ENCODE data around the gene AGFG2. TPM values are rescaled to one million over a fixed set of nuclear protein-coding genes. Genes with fewer than 3 reads are reported as not detected.

Gene AGFG2
- total RNA-seq, 2 experiments from 2014 or later: 60.9 to 62.5 TPM

GRCh38 chr7:100584054-100584682 is 45.2 kb downstream of the AGFG2 start:
- no peaks in the 10 kb centered on the region for H3K9me3 Mint-ChIP-seq
- peaks cover 2% of the 10 kb centered on the region for H3K27me3 Mint-ChIP-seq
- CTCF ChIA-PET: interaction anchor here (0.5 to 4.6 kb wide), 14 partner anchors 13 to 141 kb away, joined by 3 to 38 read pairs (median 8); partner anchors contain the start of genes GIGYF1 and POP7
- H3K4me1 Mint-ChIP-seq (ENCODE audit: low read depth): peaks cover 20% of the 10 kb centered on the region
- peak overlapping the region; percentile 85 for H3K4me3 Mint-ChIP-seq
- H3K36me3 Mint-ChIP-seq: peaks cover 12% of the 10 kb centered on the region
- intact Hi-C loops (cut with micrococcal nuclease): no loop called here
- peak; percentile 28 for DNase-seq
- POLR2A ChIA-PET: interaction anchor here (0.6 to 4.1 kb wide), 11 partner anchors 14 to 155 kb away, joined by 3 to 31 read pairs (median 5); partner anchors contain the start of genes MOSPD3, POP7 and ZCWPW1
- peak overlapping the region; percentile 98 for H3K27ac Mint-ChIP-seq

GRCh38 chr7:100584683-100585510 is 45.9 kb downstream of the AGFG2 start:
- Mint-ChIP-seq H3K9me3 (no peaks in the 10 kb centered on the region), H3K27ac (peak overlapping the region; percentile 98), H3K4me1 (ENCODE audit: low read depth) (peaks cover 20% of the 10 kb centered on the region), H3K36me3 (peaks cover 9% of the 10 kb centered on the region), H3K4me3 (peak overlapping the region; percentile 85), H3K27me3 (peaks cover 2% of the 10 kb centered on the region)
- POLR2A ChIA-PET: interaction anchor here (0.7 to 4.1 kb wide), 16 partner anchors 15 to 461 kb away, joined by 3 to 31 read pairs (median 4); partner anchors contain the start of genes AGFG2, GNB2, MOSPD3 and POP7
- intact Hi-C loops (cut with micrococcal nuclease): loop anchor here (5.0 kb wide), 1 partner anchor 107 kb away; the partner anchor contains the start of gene GIGYF1
- CTCF ChIA-PET: interaction anchor here (0.8 to 4.6 kb wide), 12 partner anchors 20 to 141 kb away, joined by 3 to 38 read pairs (median 10); partner anchors contain the start of genes GIGYF1, MOSPD3 and POP7
- peak; percentile 42 for DNase-seq

GRCh38 chr7:100585511-100586265 is 46.7 kb downstream of the AGFG2 start, which contains the start of gene LRCH4:
LRCH4 (minus strand) TSS chr7:100586129; CDS start chr7:100586100, 29 bp downstream.
- Mint-ChIP-seq H3K27ac (peak within 1 kb of the TSS; percentile 98), H3K4me1 (ENCODE audit: low read depth) (peaks cover 20% of the 10 kb centered on the region), H3K4me3 (peak within 1 kb of the TSS; percentile 85), H3K36me3 (peaks cover 9% of the 10 kb centered on the region), H3K27me3 (peaks cover 2% of the 10 kb centered on the region), H3K9me3 (no peaks in the 10 kb centered on the region)
- peak; percentile 71 for DNase-seq
- intact Hi-C loops (cut with micrococcal nuclease): loop anchor here (1.0 to 5.0 kb wide), 9 partner anchors 17 to 156 kb away; partner anchors contain the start of genes GIGYF1, GNB2, MEPCE and MOSPD3
- ChIA-PET POLR2A (interaction anchor here (0.7 to 4.1 kb wide), 24 partner anchors 11 to 460 kb away, joined by 3 to 31 read pairs (median 4); partner anchors contain the start of genes AGFG2, GNB2, MOSPD3 and POP7), CTCF (interaction anchor here (0.7 to 4.6 kb wide), 17 partner anchors 10 to 378 kb away, joined by 3 to 38 read pairs (median 8); partner anchors contain the start of genes GIGYF1, MOSPD3 and POP7)

- POLR2A ChIA-PET: interaction anchor here (0.6 to 4.1 kb wide), 22 partner anchors 10 to 289 kb away, joined by 3 to 31 read pairs (median 4); partner anchors contain the start of genes AGFG2, GNB2, MOSPD3 and POP7
- H3K36me3 Mint-ChIP-seq: peaks cover 5% of the 10 kb centered on the region
- peak within 1 kb of the TSS; percentile 85 for H3K4me3 Mint-ChIP-seq
- peaks cover 20% of the 10 kb centered on the region for H3K4me1 Mint-ChIP-seq (ENCODE audit: low read depth)
- H3K27ac Mint-ChIP-seq: peak within 1 kb of the TSS; percentile 98
- no peaks in the 10 kb centered on the region for H3K9me3 Mint-ChIP-seq
- intact Hi-C loops (cut with micrococcal nuclease): loop anchor here (1.0 to 5.0 kb wide), 9 partner anchors 18 to 157 kb away; partner anchors contain the start of genes GIGYF1, GNB2, MEPCE and MOSPD3
- DNase-seq: peak; percentile 100
- CTCF ChIA-PET: interaction anchor here (0.7 to 4.6 kb wide), 18 partner anchors 10 to 378 kb away, joined by 3 to 38 read pairs (median 8); partner anchors contain the start of genes GIGYF1, MOSPD3, POP7 and SLC12A9
- peaks cover 2% of the 10 kb centered on the region for H3K27me3 Mint-ChIP-seq
These were observed 47.4 kb downstream of the AGFG2 start, which contains the start of gene FBXO24 for GRCh38 chr7:100586266-100587025. FBXO24 (plus strand) TSS chr7:100586328; CDS start chr7:100586626, 298 bp downstream.

- Mint-ChIP-seq H3K4me1 (ENCODE audit: low read depth) (peaks cover 6% of the 10 kb centered on the region), H3K36me3 (no peaks in the 10 kb centered on the region), H3K9me3 (no peaks in the 10 kb centered on the region), H3K27ac (no peak overlapping the region), H3K4me3 (peak overlapping the region; percentile 25), H3K27me3 (peaks cover 2% of the 10 kb centered on the region)
- ChIA-PET POLR2A (no interaction called here), CTCF (interaction anchor here (1.1 to 2.1 kb wide), 3 partner anchors 15 to 29 kb away, joined by 3 to 6 read pairs (median 3); partner anchors contain the start of gene MOSPD3)
- no peak for DNase-seq
- intact Hi-C loops (cut with micrococcal nuclease): loop anchor here (5.0 kb wide), 1 partner anchor 104 kb away; the partner anchor contains the start of gene GIGYF1
These were observed 49.4 kb downstream of the AGFG2 start for GRCh38 chr7:100588438-100588837.

GRCh38 chr7:100589341-100589947 is 50.4 kb downstream of the AGFG2 start:
- no peak overlapping the region for H3K4me3 Mint-ChIP-seq
- intact Hi-C loops (cut with micrococcal nuclease): loop anchor here (5.0 kb wide), 1 partner anchor 103 kb away; the partner anchor contains the start of gene GIGYF1

GRCh38 chr7:100590077-100590737 is 51.2 kb downstream of the AGFG2 start:
- intact Hi-C loops (cut with micrococcal nuclease): no loop called here

More at GRCh38 chr7:100589341-100589947, 50.4 kb downstream of the AGFG2 start:
- peaks cover 2% of the 10 kb centered on the region for H3K27me3 Mint-ChIP-seq
- no peaks in the 10 kb centered on the region for H3K9me3 Mint-ChIP-seq
- no peak overlapping the region for H3K27ac Mint-ChIP-seq
- ChIA-PET POLR2A (interaction anchor here (1.1 kb wide), 1 partner anchor 96 kb away, joined by 3 read pairs; no protein-coding TSS in a partner anchor), CTCF (interaction anchor here (0.9 to 2.1 kb wide), 4 partner anchors 14 to 30 kb away, joined by 3 to 6 read pairs (median 3); partner anchors contain the start of gene MOSPD3)
- no peaks in the 10 kb centered on the region for H3K36me3 Mint-ChIP-seq
- no peak for DNase-seq
- no peaks in the 10 kb centered on the region for H3K4me1 Mint-ChIP-seq (ENCODE audit: low read depth)

GRCh38 chr7:100591596-100591995 is 52.6 kb downstream of the AGFG2 start:
- POLR2A ChIA-PET: no interaction called here

More at GRCh38 chr7:100590077-100590737, 51.2 kb downstream of the AGFG2 start:
- no peak for DNase-seq
- no peaks in the 10 kb centered on the region for H3K9me3 Mint-ChIP-seq
- ChIA-PET POLR2A (interaction anchor here (1.1 kb wide), 1 partner anchor 97 kb away, joined by 3 read pairs; no protein-coding TSS in a partner anchor), CTCF (interaction anchor here (0.9 to 2.1 kb wide), 2 partner anchors 15 to 30 kb away, joined by 3 to 6 read pairs; no protein-coding TSS in a partner anchor)
- no peaks in the 10 kb centered on the region for H3K4me1 Mint-ChIP-seq (ENCODE audit: low read depth)
- no peak overlapping the region for H3K4me3 Mint-ChIP-seq
- H3K27me3 Mint-ChIP-seq: peaks cover 2% of the 10 kb centered on the region
- H3K36me3 Mint-ChIP-seq: no peaks in the 10 kb centered on the region
- no peak overlapping the region for H3K27ac Mint-ChIP-seq

GRCh38 chr7:100595188-100595587 is 56.2 kb downstream of the AGFG2 start:
- Mint-ChIP-seq H3K36me3 (no peaks in the 10 kb centered on the region), H3K4me1 (ENCODE audit: low read depth) (no peaks in the 10 kb centered on the region), H3K27ac (no peak overlapping the region), H3K9me3 (no peaks in the 10 kb centered on the region), H3K4me3 (no peak overlapping the region), H3K27me3 (no peaks in the 10 kb centered on the region)
- intact Hi-C loops (cut with micrococcal nuclease): no loop called here
- no peak for DNase-seq
- POLR2A ChIA-PET: no interaction called here
- CTCF ChIA-PET: interaction anchor here (1.3 to 1.8 kb wide), 3 partner anchors 9 to 39 kb away, joined by 3 to 4 read pairs (median 4); partner anchors contain the start of gene FBXO24

More at GRCh38 chr7:100591596-100591995, 52.6 kb downstream of the AGFG2 start:
- Mint-ChIP-seq H3K27me3 (no peaks in the 10 kb centered on the region), H3K27ac (no peak overlapping the region), H3K4me1 (ENCODE audit: low read depth) (no peaks in the 10 kb centered on the region), H3K36me3 (no peaks in the 10 kb centered on the region), H3K9me3 (no peaks in the 10 kb centered on the region), H3K4me3 (no peak overlapping the region)
- DNase-seq: no peak
- CTCF ChIA-PET: no interaction called here
- intact Hi-C loops (cut with micrococcal nuclease): no loop called here

Measured in activated CD4-positive, alpha-beta memory T cell treated with anti-CD3 and anti-CD28 coated beads for 36 hours (primary cell).